PC-3 (cell line): ENCODE measurements around the gene ABHD8. TPM values are rescaled to one million over a fixed set of nuclear protein-coding genes. Genes with fewer than 3 reads are reported as not detected.
A peak's percentile ranks its signal among the peaks of the same experiment; 100 is the strongest.

Experiments used
- ATAC-seq: fragments of 200-7000 bp; cut with Tn5 transposase; 2 replicates; pipeline ENCODE4 v1.9.1; 2020; ENCODE audit warnings: mild to moderate bottlenecking, moderate library complexity
- BruUV-seq: library from RNA; stranded (reverse); fragments of 400-500 nt; replicated peaks from 2 replicates; lab custom pipeline; 2021; lab: Mats Ljungman, UMichigan
- CTCF ChIA-PET: fragments of 300-600 bp; sonication (Branson Sonifier 250); formaldehyde crosslinking; loops from one replicate; lab custom pipeline; 2022; ENCODE audit warnings: antibody characterized with exemption; lab: Charles Lee
- POLR2A ChIA-PET: fragments of 300-600 bp; sonication (Branson Sonifier 250); formaldehyde crosslinking; loops from one replicate; lab custom pipeline; 2022; ENCODE audit warnings: antibody characterized with exemption; ENCODE audit not compliant: unreplicated experiment; lab: Charles Lee
- DNase-seq: peaks from one replicate; pipeline ENCODE4 v3.0.0-alpha.2; 2015
- H2AFZ ChIP-seq: fragments of 300-600 bp; sonication (generic); 2 replicates; pipeline ENCODE4 v1.6.0; 2016; ENCODE audit warnings: antibody characterized with exemption, low read length
- H3F3A ChIP-seq: fragments of 300-600 bp; sonication (generic); one replicate; pipeline ENCODE4 v1.6.0; 2017; ENCODE audit warnings: antibody characterized with exemption, low read length, control low read depth, mild to moderate bottlenecking; ENCODE audit not compliant: unreplicated experiment
- H3K27ac ChIP-seq: fragments of 300-600 bp; sonication (generic); 2 replicates; pipeline ENCODE4 v1.5.1; 2016; ENCODE audit warnings: mild to moderate bottlenecking, low read length
- H3K27me3 ChIP-seq: fragments of 300-600 bp; sonication (generic); 2 replicates; pipeline ENCODE4 v1.6.1; 2016; ENCODE audit warnings: low read length, mixed read lengths
- H3K36me3 ChIP-seq: fragments of 300-600 bp; sonication (generic); 2 replicates; pipeline ENCODE4 v1.6.1; 2016; ENCODE audit warnings: low read depth, mixed run types, low read length, mixed read lengths
- H3K4me1 ChIP-seq: fragments of 300-600 bp; sonication (generic); 2 replicates; pipeline ENCODE4 v1.5.1; 2016; ENCODE audit warnings: low read length; ENCODE audit not compliant: insufficient read depth
- H3K4me2 ChIP-seq: fragments of 300-600 bp; sonication (generic); 2 replicates; pipeline ENCODE4 v1.6.0; 2016; ENCODE audit warnings: low read length
- H3K4me3 ChIP-seq: fragments of 300-600 bp; sonication (generic); 2 replicates; pipeline ENCODE4 v1.5.1; 2016; ENCODE audit warnings: mild to moderate bottlenecking, low read length, mixed read lengths
- H3K79me2 ChIP-seq: fragments of 300-600 bp; sonication (generic); 2 replicates; pipeline ENCODE4 v1.6.1; 2017; ENCODE audit warnings: low read length, mixed read lengths
- H3K9ac ChIP-seq: fragments of 300-600 bp; sonication (generic); 2 replicates; pipeline ENCODE4 v1.6.0; 2016; ENCODE audit warnings: mild to moderate bottlenecking, low read length
- H3K9me2 ChIP-seq: fragments of 300-600 bp; sonication (generic); replicated peaks from 2 replicates; pipeline ENCODE4 v1.6.1; 2016; ENCODE audit warnings: mixed run types, low read length, mixed read lengths
- H3K9me3 ChIP-seq: fragments of 300-600 bp; sonication (generic); 2 replicates; pipeline ENCODE4 v1.6.1; 2016; ENCODE audit warnings: low read length, mixed read lengths
- H4K20me1 ChIP-seq: fragments of 300-600 bp; sonication (generic); 2 replicates; pipeline ENCODE4 v1.6.1; 2016; ENCODE audit warnings: low read length, mixed read lengths
- CTCF ChIP-seq: fragments of 300-600 bp; sonication (generic); conservative IDR thresholded peaks from 2 replicates; pipeline ENCODE4 v1.5.1; 2017; ENCODE audit warnings: antibody characterized with exemption, low read depth, mild to moderate bottlenecking, low read length
- EZH2 ChIP-seq: fragments of 300-600 bp; sonication (generic); IDR thresholded peaks from one replicate; pipeline ENCODE4 v1.6.1; 2017; ENCODE audit warnings: antibody characterized with exemption, mild to moderate bottlenecking, low read length; ENCODE audit not compliant: unreplicated experiment
- EZH2phosphoT487 ChIP-seq: fragments of 300-600 bp; sonication (generic); IDR thresholded peaks from 2 replicates; pipeline ENCODE4 v1.6.1; 2018; ENCODE audit warnings: mild to moderate bottlenecking, antibody characterized with exemption, low read length, borderline replicate concordance
- intact Hi-C: fragments of 100-400 bp; cut with micrococcal nuclease; formaldehyde crosslinking; loops from 2 replicates; pipeline ENCODE4 v1.9.0; 2023
- total RNA-seq: library from RNA; depleted of rRNA; stranded (reverse); fragments of >200 nt; gene quantifications from 2 replicates; pipeline ENCODE4 v1.2.3, GENCODE V29; 2014

Gene ABHD8
- total RNA-seq, 1 experiment from 2014 or later: 42.4 TPM

- H4K20me1 ChIP-seq: no peaks in the 10 kb centered on the region
- peak overlapping the region; percentile 87 for H3K4me2 ChIP-seq
- no peaks in the 10 kb centered on the region for H3K9me3 ChIP-seq
- H3K4me3 ChIP-seq: peak overlapping the region; percentile 40; the same call in 1 of the 2 replicates
- peaks cover 44% of the 10 kb centered on the region for H3K4me1 ChIP-seq
- TF ChIP-seq CTCF (no peak), EZH2 (no peak), EZH2phosphoT487 (no peak)
- intact Hi-C loops: no loop called here
- no peaks in the 10 kb centered on the region for H3F3A ChIP-seq
- H3K27me3 ChIP-seq: no peaks in the 10 kb centered on the region
- H3K9ac ChIP-seq: peak overlapping the region; percentile 53
- ChIA-PET POLR2A (interaction anchor here (0.6 to 0.7 kb wide), 2 partner anchors 86 to 107 kb away, joined by 6 to 12 read pairs; partner anchors contain the start of gene OCEL1), CTCF (no interaction called here)
- H3K79me2 ChIP-seq: peaks cover 53% of the 10 kb centered on the region
- ATAC-seq: no peak
- no peak for DNase-seq
- no peak overlapping the region for H2AFZ ChIP-seq
- peaks cover 15% of the 10 kb centered on the region; the same call in 1 of the 2 replicates for H3K36me3 ChIP-seq
- BruUV-seq: no TSS peak
- H3K27ac ChIP-seq: peak overlapping the region; percentile 76
- H3K9me2 ChIP-seq: no peaks in the 10 kb centered on the region
Measured at GRCh38 chr19:17312189-17313113, 9.2 kb upstream of the ABHD8 start.

GRCh38 chr19:17311455-17312188 is 8.4 kb upstream of the ABHD8 start:
- ChIA-PET CTCF (no interaction called here), POLR2A (interaction anchor here (0.6 to 0.7 kb wide), 2 partner anchors 86 to 108 kb away, joined by 6 to 12 read pairs; partner anchors contain the start of gene OCEL1)
- H3K4me3 ChIP-seq: peak overlapping the region; percentile 40; the same call in 1 of the 2 replicates
- TF ChIP-seq CTCF (no peak), EZH2 (no peak)
- peaks cover 61% of the 10 kb centered on the region for H3K79me2 ChIP-seq
- DNase-seq (peak; percentile 82), ATAC-seq (peak; percentile 61)
- peaks cover 15% of the 10 kb centered on the region; the same call in 1 of the 2 replicates for H3K36me3 ChIP-seq
- BruUV-seq: no TSS peak
- H3K27me3 ChIP-seq: no peaks in the 10 kb centered on the region
- intact Hi-C loops: no loop called here
- no peaks in the 10 kb centered on the region for H3F3A ChIP-seq
- peaks cover 37% of the 10 kb centered on the region for H3K4me1 ChIP-seq
- no peak overlapping the region for H2AFZ ChIP-seq
- no peaks in the 10 kb centered on the region for H3K9me3 ChIP-seq
- H3K4me2 ChIP-seq: peak overlapping the region; percentile 87
- peak overlapping the region; percentile 53 for H3K9ac ChIP-seq
- H3K9me2 ChIP-seq: no peaks in the 10 kb centered on the region
- H4K20me1 ChIP-seq: no peaks in the 10 kb centered on the region
- H3K27ac ChIP-seq: peak overlapping the region; percentile 76
